Spleen (tissue), 11 donors: ENCODE results near the gene R3HCC1L. TPM values are rescaled to one million over a fixed set of nuclear protein-coding genes. Genes with fewer than 3 reads are reported as not detected.
A peak's percentile ranks its signal among the peaks of the same experiment; 100 is the strongest.

ENCODE experiments used
- DNase-seq: peaks from one replicate; pipeline ENCODE4 v3.0.0-alpha.2; 2020
- H3K27ac ChIP-seq, 8 donors: fragments of 200-600 bp; sonication (generic) in 7 of 8; 1 replicate in 4 of 8; 2 replicates in 4 of 8; pipeline versions ENCODE4 v1.5.0 to v1.8.0; 2016 to 2021; ENCODE audit warnings: inconsistent platforms in 4 of 8, mild to moderate bottlenecking in 4 of 8, moderate library complexity in 1 of 8
- H3K27me3 ChIP-seq, 7 donors: fragments of 200-600 bp; sonication (generic) in 6 of 7; replicated peaks in 1 of 7; 1 replicate in 4 of 7; 2 replicates in 3 of 7; pipeline versions ENCODE4 v1.5.0 to v1.8.0; 2016 to 2021; ENCODE audit warnings: inconsistent platforms in 3 of 7, mild to moderate bottlenecking in 1 of 7
- H3K36me3 ChIP-seq, 6 donors: fragments of 200-600 bp; sonication (generic) in 5 of 6; 1 replicate in 4 of 6; 2 replicates in 2 of 6; pipeline versions ENCODE4 v1.5.0 to v1.8.0; 2016 to 2021; ENCODE audit warnings: inconsistent platforms in 2 of 6
- H3K4me1 ChIP-seq, 6 donors: fragments of 200-600 bp; sonication (generic) in 5 of 6; 1 replicate in 3 of 6; 2 replicates in 3 of 6; pipeline versions ENCODE4 v1.5.0 to v1.8.0; 2016 to 2021; ENCODE audit warnings: inconsistent platforms in 3 of 6
- H3K4me3 ChIP-seq, 8 donors: fragments of 200-600 bp; sonication (generic) in 7 of 8; 1 replicate in 4 of 8; 2 replicates in 4 of 8; pipeline versions ENCODE4 v1.5.0 to v1.8.0; 2016 to 2021; ENCODE audit warnings: inconsistent platforms in 4 of 8, mild to moderate bottlenecking in 4 of 8, moderate library complexity in 2 of 8
- H3K9me3 ChIP-seq, 8 donors: fragments of 200-600 bp; sonication (generic) in 7 of 8; 1 replicate in 4 of 8; 2 replicates in 4 of 8; pipeline versions ENCODE4 v1.5.0 to v1.8.0; 2016 to 2021; ENCODE audit warnings: inconsistent platforms in 4 of 8
- POLR2A ChIP-seq, 3 donors: fragments of 450-650 bp; IDR thresholded peaks; one replicate each; pipeline ENCODE4 v1.5.1; 2017; ENCODE audit warnings: antibody characterized with exemption in 3 of 3, mild to moderate bottlenecking in 1 of 3
- POLR2AphosphoS5 ChIP-seq, 3 donors: sonication (generic); formaldehyde crosslinking; IDR thresholded peaks; one replicate each; pipeline ENCODE4 v1.5.1; 2017; ENCODE audit warnings: antibody characterized with exemption in 3 of 3
- WGBS, 5 donors: extraction: QIAGEN DNeasy Blood & Tissue Kit in 3 of 5; methylation state at CpG; one replicate each; pipeline versions ENCODE4 v1.1.5 to v1.1.7; 2013 to 2018; 5-methylcytosine and 5-hydroxymethylcytosine counted together
- intact Hi-C: fragments of 100-400 bp; cut with DNase I; formaldehyde crosslinking; loops from one replicate; pipeline ENCODE4 v1.15.0; 2023; ENCODE audit warnings: low total_unique reads
- polyA plus RNA-seq, 3 donors: library from polyadenylated mRNA; stranded (reverse); fragments of 200-250 nt; gene quantifications; one replicate each; pipeline ENCODE4 v1.2.1, GENCODE V29; 2013
- total RNA-seq, 7 donors: library from RNA; depleted of rRNA in 3 of 7; stranded (reverse); fragments of >200 nt in 3 of 7; fragmentation: NEBNext Ultra II Directional in 4 of 7; extraction: Animal tissue kit (Norgen Biotek cat#: 25700) in 4 of 7; gene quantifications; one replicate each; pipeline versions ENCODE4 v1.1.0 to v1.2.1, GENCODE V29; 2016 to 2021
- TF ChIP-seq, protein P1 (sequence below), 11 experiments: fragments of 200-600 bp in 7 of 11; fragments of 450-650 bp in 4 of 11; sonication (generic) in 4 of 11; IDR thresholded peaks in 8 of 11; conservative IDR thresholded peaks in 3 of 11; 1 replicate in 7 of 11; 2 replicates in 4 of 11; pipeline versions ENCODE4 v1.4.0 to v1.8.0; 2016 to 2021; ENCODE audit warnings: antibody characterized with exemption in 11 of 11, inconsistent platforms in 4 of 11, mild to moderate bottlenecking in 1 of 11
- donor health status: healthy with polysubstance abuse.
- donor health status: DM: no; HTN: no; CAD: no; lungs with moderate emphysema.
- donor health status: DM: no; HTN: no; CAD: no.
- donor health status: Bipolar disorder and iron deficiency.
- donor health status: healthy.
- donor health status: DM: no; HTN: no; CAD: no.
- donor health status: DM: yes; HTN: yes; CAD: no.

The R3HCC1L gene
- total and polyA plus RNA-seq, 10 donors, result 9.0 to 21.2 (median 18.5) TPM

DNA sequence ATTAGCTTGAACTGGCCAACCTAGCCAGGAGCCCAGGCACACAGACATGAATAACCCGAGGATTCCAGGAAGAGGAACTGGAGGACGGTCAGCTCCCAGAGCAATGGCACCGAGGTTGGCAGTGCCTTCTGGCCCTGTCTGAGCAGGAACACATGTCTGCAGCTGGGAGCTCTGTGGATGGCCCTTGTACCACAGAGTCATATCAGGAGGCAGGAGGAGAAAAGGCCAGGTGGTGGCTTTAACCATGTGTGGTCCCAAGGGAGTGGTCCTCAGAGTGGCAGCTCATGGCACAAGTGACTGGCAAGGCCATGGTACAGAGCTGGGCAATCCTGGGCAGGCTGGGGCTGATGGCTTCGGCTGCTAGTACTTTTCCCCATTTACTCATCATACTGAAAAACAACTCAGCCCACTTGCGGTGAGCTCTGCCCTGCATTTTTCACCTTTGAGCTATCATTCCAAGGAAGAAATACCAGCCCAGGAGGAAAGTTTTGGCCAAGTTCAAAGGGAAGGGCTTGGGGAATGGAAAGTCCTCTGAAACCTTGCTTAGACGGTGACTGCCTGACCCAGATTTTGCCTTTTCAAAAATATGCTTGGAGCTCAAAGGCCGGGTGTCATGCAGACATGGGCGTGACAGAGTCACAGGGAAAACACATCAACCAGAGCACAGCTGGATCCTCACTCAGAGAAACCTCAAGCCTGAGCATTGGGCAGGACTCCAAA lies 159.3 kb downstream of the R3HCC1L start:
- DNase-seq, result no peak
- intact Hi-C loops, result no loop called here
- H3K27ac ChIP-seq, result peak overlapping the region in 4 of 8 donors; percentile 16 to 56 (median 42)
- peaks cover 0 to 44% (median 0%) of the 10 kb centered on the region in 7 donors for H3K27me3 ChIP-seq
- H3K36me3 ChIP-seq, result no peaks in the 10 kb centered on the region
- H3K4me3 ChIP-seq, result no peak overlapping the region
- no peaks in the 10 kb centered on the region for H3K9me3 ChIP-seq
- H3K4me1 ChIP-seq, result peaks cover 0 to 16% (median 0%) of the 10 kb centered on the region in 6 donors
- WGBS, 5 donors, result 58 to 70% (median 64%) methylated on average over 8 of the region's 8 CpGs
- TF ChIP-seq POLR2A (IDR thresholded peaks at IDR 0.05), result no peak
- TF ChIP-seq, protein P1, sequence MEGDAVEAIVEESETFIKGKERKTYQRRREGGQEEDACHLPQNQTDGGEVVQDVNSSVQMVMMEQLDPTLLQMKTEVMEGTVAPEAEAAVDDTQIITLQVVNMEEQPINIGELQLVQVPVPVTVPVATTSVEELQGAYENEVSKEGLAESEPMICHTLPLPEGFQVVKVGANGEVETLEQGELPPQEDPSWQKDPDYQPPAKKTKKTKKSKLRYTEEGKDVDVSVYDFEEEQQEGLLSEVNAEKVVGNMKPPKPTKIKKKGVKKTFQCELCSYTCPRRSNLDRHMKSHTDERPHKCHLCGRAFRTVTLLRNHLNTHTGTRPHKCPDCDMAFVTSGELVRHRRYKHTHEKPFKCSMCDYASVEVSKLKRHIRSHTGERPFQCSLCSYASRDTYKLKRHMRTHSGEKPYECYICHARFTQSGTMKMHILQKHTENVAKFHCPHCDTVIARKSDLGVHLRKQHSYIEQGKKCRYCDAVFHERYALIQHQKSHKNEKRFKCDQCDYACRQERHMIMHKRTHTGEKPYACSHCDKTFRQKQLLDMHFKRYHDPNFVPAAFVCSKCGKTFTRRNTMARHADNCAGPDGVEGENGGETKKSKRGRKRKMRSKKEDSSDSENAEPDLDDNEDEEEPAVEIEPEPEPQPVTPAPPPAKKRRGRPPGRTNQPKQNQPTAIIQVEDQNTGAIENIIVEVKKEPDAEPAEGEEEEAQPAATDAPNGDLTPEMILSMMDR (IDR thresholded peaks at IDR 0.05 in 8 of 11, conservative IDR thresholded peaks at IDR 0.05 in 3 of 11), result no peak
- TF ChIP-seq POLR2AphosphoS5 (IDR thresholded peaks at IDR 0.05), result no peak

DNA sequence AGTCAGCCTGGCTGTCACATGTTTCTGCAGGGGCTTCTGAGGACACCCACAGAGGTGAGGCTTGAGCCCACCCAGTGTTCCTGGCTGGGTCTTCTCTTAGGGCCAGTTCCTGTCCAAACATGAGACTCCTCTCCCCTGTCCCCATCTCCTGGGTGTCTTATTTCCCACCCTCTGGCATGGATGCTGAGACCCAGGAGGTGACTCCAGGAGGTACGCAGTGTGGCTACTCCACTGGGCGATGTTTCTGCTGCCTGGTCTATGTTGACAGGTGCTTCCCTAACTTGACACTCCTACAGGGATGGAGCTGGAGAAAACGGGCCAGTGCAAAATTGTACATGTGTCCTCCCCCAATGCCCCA lies 159.8 kb downstream of the R3HCC1L start:
- intact Hi-C loops, result no loop called here
- no peak overlapping the region for H3K4me3 ChIP-seq
- 77 to 91% (median 84%) methylated on average over 3 of the region's 3 CpGs for WGBS, 5 donors
- no peak overlapping the region for H3K27ac ChIP-seq
- no peaks in the 10 kb centered on the region for H3K9me3 ChIP-seq
- H3K36me3 ChIP-seq, result no peaks in the 10 kb centered on the region
- TF ChIP-seq POLR2AphosphoS5 (IDR thresholded peaks at IDR 0.05), result no peak
- TF ChIP-seq POLR2A (IDR thresholded peaks at IDR 0.05), result no peak
- TF ChIP-seq, protein P1 (IDR thresholded peaks at IDR 0.05 in 8 of 11, conservative IDR thresholded peaks at IDR 0.05 in 3 of 11), result no peak
- DNase-seq, result no peak
- H3K27me3 ChIP-seq, result peaks cover 0 to 46% (median 0%) of the 10 kb centered on the region in 7 donors
- peaks cover 0 to 16% (median 0%) of the 10 kb centered on the region in 6 donors for H3K4me1 ChIP-seq

Other genes with a start within 250 kb of the R3HCC1L start
- under 1 TPM in 3 of 7 donors, not detected in 4; 0.26 to 0.74 (median 0.35) TPM for gene CRTAC1, start 104.0 kb upstream of the R3HCC1L start, total RNA-seq
- under 1 TPM in 2 of 3 donors, not detected in 1; 0.17 to 0.22 TPM for gene CRTAC1, start 104.0 kb upstream of the R3HCC1L start, polyA plus RNA-seq
- 1 to 10 TPM; 1.6 to 6.1 (median 2.5) TPM for gene LOXL4, start 133.5 kb downstream of the R3HCC1L start, total RNA-seq
- under 1 TPM; 0.39 to 0.90 (median 0.44) TPM for gene LOXL4, start 133.5 kb downstream of the R3HCC1L start, polyA plus RNA-seq